Astrocyte of the hippocampus (primary cell): Measurements from ENCODE around the gene CD96.
"Not testable (repeated sequence)": the region's sequence is repeated elsewhere in the genome, so short reads cannot be mapped to it uniquely, and the experiment has no call there.

ENCODE experiments used
- DNase-seq: peaks from one replicate; pipeline ENCODE4 v3.0.0; 2011; ENCODE audit warnings: low read depth, low spot score

CD96 gene

GRCh38 chr3:111541911-111542483, at the start of gene CD96:
Gene CD96, plus strand, starts transcription at chr3:111542197. Its CDS starts 52 bp downstream, at chr3:111542249.
- DNase-seq: peak; percentile 31

GRCh38 chr3:111493276-111493675, 48.7 kb upstream of the CD96 start:
- no peak for DNase-seq

- DNase-seq: no peak
These were observed 45.0 kb upstream of the CD96 start for GRCh38 chr3:111496894-111497559.

- no peak for DNase-seq
These were observed 44.0 kb upstream of the CD96 start for GRCh38 chr3:111498022-111498421.

- no peak for DNase-seq
These were observed 35.6 kb upstream of the CD96 start for GRCh38 chr3:111506435-111506834.

GRCh38 chr3:111509308-111509707, 32.7 kb upstream of the CD96 start:
- no peak for DNase-seq

GRCh38 chr3:111517801-111518200, 24.2 kb upstream of the CD96 start:
- DNase-seq: peak; percentile 71

- no peak for DNase-seq
These were observed 22.7 kb upstream of the CD96 start for GRCh38 chr3:111519178-111519855.

GRCh38 chr3:111521891-111522290, 20.1 kb upstream of the CD96 start:
- DNase-seq: no peak

GRCh38 chr3:111524486-111524885, 17.5 kb upstream of the CD96 start:
- not testable (repeated sequence) for DNase-seq

- DNase-seq: peak; percentile 16
These were observed 10.6 kb upstream of the CD96 start for GRCh38 chr3:111531446-111531845.

- peak; percentile 43 for DNase-seq
These were observed 7.3 kb upstream of the CD96 start for GRCh38 chr3:111534701-111535100.

GRCh38 chr3:111538111-111538510, 3.9 kb upstream of the CD96 start:
- no peak for DNase-seq

- DNase-seq: peak; percentile 28
These were observed 3.3 kb upstream of the CD96 start for GRCh38 chr3:111538681-111539083.

GRCh38 chr3:111539351-111540331, 2.4 kb upstream of the CD96 start:
- peak; percentile 86 for DNase-seq

GRCh38 chr3:111541391-111541790, 606 bp upstream of the CD96 start:
- DNase-seq: peak; percentile 26

GRCh38 chr3:111542611-111543300, 759 bp downstream of the CD96 start:
- DNase-seq: no peak

GRCh38 chr3:111545349-111545748, 3.4 kb downstream of the CD96 start:
- DNase-seq: no peak

- DNase-seq: no peak
These were observed 5.6 kb downstream of the CD96 start for GRCh38 chr3:111547631-111548030.

- DNase-seq: no peak
These were observed 6.1 kb downstream of the CD96 start for GRCh38 chr3:111548092-111548491.

GRCh38 chr3:111548756-111549155, 6.8 kb downstream of the CD96 start:
- DNase-seq: no peak
